CD14-positive monocyte (primary cell): ENCODE data around the gene LOXHD1. TPM values are rescaled to one million over a fixed set of nuclear protein-coding genes. Genes with fewer than 3 reads are reported as not detected.

Source experiments
- DNase-seq, 3 donors: peaks; one replicate each; pipeline ENCODE4 v3.0.0-alpha.2; 2011 to 2022
- H2AFZ ChIP-seq: 2 replicates; pipeline ENCODE4 v1.6.0; 2012; ENCODE audit warnings: mild to moderate bottlenecking, low read depth, low read length, inconsistent platforms; ENCODE audit not compliant: insufficient read depth, poor library complexity, severe bottlenecking
- H3K27ac ChIP-seq, 2 donors: 1 replicate in 1 of 2; 2 replicates in 1 of 2; pipeline ENCODE4 v1.5.1; 2012 to 2013; ENCODE audit warnings: low read length in 2 of 2, control low read depth in 1 of 2, inconsistent platforms in 1 of 2, low read depth in 1 of 2, mild to moderate bottlenecking in 1 of 2
- H3K27me3 ChIP-seq, 2 donors: one replicate each; pipeline versions ENCODE4 v1.6.0 to v1.6.1; 2011 to 2013; ENCODE audit warnings: low read length in 2 of 2; ENCODE audit not compliant: control insufficient read depth in 2 of 2, insufficient read depth in 2 of 2
- H3K36me3 ChIP-seq, 2 donors: replicated peaks in 1 of 2; 1 replicate in 1 of 2; 2 replicates in 1 of 2; pipeline versions ENCODE4 v1.5.1 to v1.6.1; 2012 to 2013; ENCODE audit warnings: low read length in 2 of 2, control low read depth in 1 of 2, inconsistent platforms in 1 of 2, mild to moderate bottlenecking in 1 of 2; ENCODE audit not compliant: insufficient read depth in 2 of 2, control insufficient read depth in 1 of 2
- H3K4me1 ChIP-seq, 2 donors: 1 replicate in 1 of 2; 2 replicates in 1 of 2; pipeline versions ENCODE4 v1.5.1 to v1.6.1; 2012 to 2013; ENCODE audit warnings: low read length in 2 of 2, control low read depth in 1 of 2, inconsistent platforms in 1 of 2, mild to moderate bottlenecking in 1 of 2, moderate library complexity in 1 of 2; ENCODE audit not compliant: insufficient read depth in 2 of 2, control insufficient read depth in 1 of 2
- H3K4me2 ChIP-seq: replicated peaks from 2 replicates; pipeline ENCODE3; 2012; ENCODE audit warnings: low read length, moderate library complexity, mild to moderate bottlenecking; ENCODE audit not compliant: poor library complexity, severe bottlenecking; ENCODE audit errors: extremely low read depth
- H3K4me3 ChIP-seq, 3 experiments: fragments of 200-600 bp in 1 of 3; sonication (generic) in 1 of 3; replicated peaks in 1 of 3; 1 replicate in 2 of 3; 2 replicates in 1 of 3; pipeline ENCODE4 v1.5.1; 2011 to 2013; ENCODE audit warnings: low read length in 3 of 3, mild to moderate bottlenecking in 3 of 3, control low read depth in 2 of 3, low read depth in 2 of 3, inconsistent platforms in 1 of 3, moderate library complexity in 1 of 3
- H3K79me2 ChIP-seq: 2 replicates; pipeline ENCODE4 v1.6.0; 2012; ENCODE audit warnings: mild to moderate bottlenecking, control low read depth, inconsistent platforms, low read length, moderate library complexity; ENCODE audit not compliant: insufficient read depth
- H3K9ac ChIP-seq: 2 replicates; pipeline ENCODE4 v1.6.0; 2017; ENCODE audit warnings: low read length, mild to moderate bottlenecking; ENCODE audit not compliant: insufficient read depth, poor library complexity, severe bottlenecking
- H3K9me3 ChIP-seq, 2 donors: replicated peaks in 1 of 2; 1 replicate in 1 of 2; 2 replicates in 1 of 2; pipeline versions ENCODE4 v1.5.1 to v1.6.1; 2012 to 2013; ENCODE audit warnings: low read length in 2 of 2, control low read depth in 1 of 2; ENCODE audit not compliant: control insufficient read depth in 1 of 2, insufficient read depth in 1 of 2
- H4K20me1 ChIP-seq: 2 replicates; pipeline ENCODE4 v1.6.0; 2012; ENCODE audit warnings: mild to moderate bottlenecking, low read length, control low read depth, moderate library complexity; ENCODE audit not compliant: insufficient read depth
- H3K27ac Mint-ChIP-seq, 7 donors: one replicate each; pipeline ENCODE4 v1.8.0; 2020; ENCODE audit warnings: mild to moderate bottlenecking in 7 of 7, mixed read lengths in 7 of 7, moderate library complexity in 6 of 7, inconsistent platforms in 2 of 7
- H3K27me3 Mint-ChIP-seq, 3 donors: one replicate each; pipeline ENCODE4 v1.8.0; 2021 to 2022; ENCODE audit warnings: low read depth in 3 of 3, mild to moderate bottlenecking in 3 of 3, mixed read lengths in 3 of 3, moderate library complexity in 3 of 3, inconsistent platforms in 1 of 3
- H3K36me3 Mint-ChIP-seq, 2 donors: one replicate each; pipeline ENCODE4 v1.8.0; 2020; ENCODE audit warnings: mixed read lengths in 2 of 2, inconsistent platforms in 1 of 2, mild to moderate bottlenecking in 1 of 2
- H3K4me1 Mint-ChIP-seq: one replicate; pipeline ENCODE4 v1.8.0; 2020; ENCODE audit warnings: mild to moderate bottlenecking, mixed read lengths
- H3K4me3 Mint-ChIP-seq, 2 donors: one replicate each; pipeline ENCODE4 v1.8.0; 2020; ENCODE audit warnings: mild to moderate bottlenecking in 2 of 2, mixed read lengths in 2 of 2, moderate library complexity in 1 of 2
- H3K9me3 Mint-ChIP-seq, 7 donors: one replicate each; pipeline ENCODE4 v1.8.0; 2020 to 2022; ENCODE audit warnings: mixed read lengths in 7 of 7, mild to moderate bottlenecking in 6 of 7, moderate library complexity in 6 of 7, inconsistent platforms in 2 of 7
- CTCF ChIP-seq: fragments of 200-600 bp; IDR thresholded peaks from one replicate; pipeline ENCODE4 v1.8.0; 2022; ENCODE audit warnings: antibody characterized with exemption, mild to moderate bottlenecking
- WGBS: methylation state at CpG from one replicate; pipeline ENCODE4 v1.1.5; 2013; ENCODE audit warnings: missing lambda C conversion rate; ENCODE audit not compliant: insufficient coverage; 5-methylcytosine and 5-hydroxymethylcytosine counted together
- intact Hi-C, 2 donors: fragments of 100-400 bp; cut with micrococcal nuclease; formaldehyde crosslinking; loops; one replicate each; pipeline versions ENCODE4 v1.15.0 to v1.15.1; 2023
- polyA plus RNA-seq, 3 donors: library from polyadenylated mRNA; depleted of rRNA in 1 of 3; unstranded in 2 of 3; stranded (reverse) in 1 of 3; fragments of 300-500 nt in 2 of 3; fragments of >200 nt in 1 of 3; fragmentation: Illumina TruSeq in 2 of 3; gene quantifications; 1 replicate in 2 of 3; 2 replicates in 1 of 3; pipeline ENCODE4 v1.2.3, GENCODE V29; 2012 to 2021

Gene LOXHD1
- polyA plus RNA-seq, 3 donors = 0.33 to 10.9 (median 0.61) TPM

GRCh38 chr18:46700066-46700824 lies 43.2 kb upstream of the LOXHD1 start:
- H3K4me2 ChIP-seq = no peak overlapping the region
- no peaks in the 10 kb centered on the region for H4K20me1 ChIP-seq
- 95% methylated on average over 3 of the region's 5 CpGs for WGBS
- no peaks in the 10 kb centered on the region for H3K4me1 Mint-ChIP-seq
- H3K9ac ChIP-seq = no peak overlapping the region
- H3K36me3 ChIP-seq = no peaks in the 10 kb centered on the region
- no peak overlapping the region for H2AFZ ChIP-seq
- no peak overlapping the region for H3K4me3 Mint-ChIP-seq
- H3K27me3 ChIP-seq = no peaks in the 10 kb centered on the region
- no peak overlapping the region for H3K27ac ChIP-seq
- no peaks in the 10 kb centered on the region for H3K36me3 Mint-ChIP-seq
- TF ChIP-seq CTCF = no peak
- H3K4me1 ChIP-seq = no peaks in the 10 kb centered on the region
- no peak overlapping the region for H3K4me3 ChIP-seq
- intact Hi-C loops = no loop called here
- H3K9me3 Mint-ChIP-seq = peaks cover 4 to 9% (median 7%) of the 10 kb centered on the region in 7 donors
- no peak overlapping the region for H3K27ac Mint-ChIP-seq
- no peaks in the 10 kb centered on the region for H3K9me3 ChIP-seq
- H3K79me2 ChIP-seq = no peaks in the 10 kb centered on the region
- peaks cover 11 to 14% (median 13%) of the 10 kb centered on the region in 3 donors for H3K27me3 Mint-ChIP-seq
- DNase-seq = no peak

GRCh38 chr18:46696702-46697101 lies 39.7 kb upstream of the LOXHD1 start:
- H3K27me3 ChIP-seq = no peaks in the 10 kb centered on the region
- no peak for DNase-seq
- H4K20me1 ChIP-seq = no peaks in the 10 kb centered on the region
- Mint-ChIP-seq H3K36me3 (no peaks in the 10 kb centered on the region), H3K4me3 (no peak overlapping the region), H3K4me1 (no peaks in the 10 kb centered on the region), H3K27ac (no peak overlapping the region), H3K9me3 (peaks cover 4 to 9% (median 7%) of the 10 kb centered on the region in 7 donors), H3K27me3 (peaks cover 7 to 16% (median 10%) of the 10 kb centered on the region in 3 donors)
- H3K4me2 ChIP-seq = no peak overlapping the region
- TF ChIP-seq CTCF = no peak
- no peak overlapping the region for H3K4me3 ChIP-seq
- no peak overlapping the region for H3K9ac ChIP-seq
- H2AFZ ChIP-seq = no peak overlapping the region
- no peaks in the 10 kb centered on the region for H3K4me1 ChIP-seq
- intact Hi-C loops = no loop called here
- no peaks in the 10 kb centered on the region for H3K36me3 ChIP-seq
- no peaks in the 10 kb centered on the region for H3K9me3 ChIP-seq
- no peaks in the 10 kb centered on the region for H3K79me2 ChIP-seq
- no peak overlapping the region for H3K27ac ChIP-seq
